Stimulated activated CD8-positive, alpha-beta memory T cell treated with anti-CD3 and anti-CD28 coated beads, Interleukin-12 subunit alpha, Interleukin-12 subunit beta, amount 100 ng/mL, for 1 hour (primary cell): ENCODE results near the gene UGT2A1.
"Not testable (repeated sequence)": the region's sequence is repeated elsewhere in the genome, so short reads cannot be mapped to it uniquely, and the experiment has no call there.

Experiments
- DNase-seq: peaks from one replicate; pipeline ENCODE4 v3.0.0-alpha.2; 2020; ENCODE audit warnings: low read depth

The UGT2A1 gene

DNA sequence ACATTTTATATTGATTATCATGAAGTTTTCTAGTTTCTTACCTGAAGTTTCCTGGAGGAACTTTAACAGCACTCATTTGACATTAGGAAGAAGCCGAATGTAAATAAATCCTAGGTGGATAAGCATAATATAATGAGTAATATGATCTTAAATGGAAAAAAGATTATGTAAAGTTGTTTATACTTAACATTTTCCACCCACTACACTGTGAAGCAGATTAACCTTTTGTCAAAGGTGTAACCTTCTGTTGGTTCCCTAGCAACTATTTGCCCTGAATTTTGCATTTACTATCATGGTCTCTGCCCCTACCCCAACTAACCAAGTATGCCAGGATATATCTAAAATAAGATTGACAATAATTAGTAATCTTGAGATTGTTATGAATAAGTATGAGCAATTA lies at the start of gene UGT2A1:
Gene UGT2A1, minus strand, starts transcription at position 101 of the 400 bp plus-strand sequence. CDS start 5,603 bp downstream, outside the sequence.
- DNase-seq: no peak

DNA sequence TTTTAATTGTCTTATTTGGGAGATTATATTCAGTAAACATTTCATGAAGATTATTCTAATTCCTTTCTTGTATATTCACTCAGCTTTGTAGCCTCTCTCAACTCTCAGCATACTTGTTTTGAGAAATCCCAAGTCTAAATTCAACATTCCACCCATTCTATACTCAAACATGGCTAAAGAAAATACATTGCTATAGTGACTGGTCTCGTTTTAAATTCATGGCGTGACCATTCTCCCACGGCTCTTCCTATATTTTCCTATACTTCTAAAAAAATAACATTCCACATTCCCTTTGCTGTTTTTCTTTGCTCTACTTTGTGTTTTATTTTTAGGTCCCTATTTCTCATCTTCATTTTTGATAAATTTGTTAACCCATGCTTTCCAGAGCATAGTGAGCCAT lies 49.2 kb upstream of the UGT2A1 start:
- DNase-seq: no peak

DNA sequence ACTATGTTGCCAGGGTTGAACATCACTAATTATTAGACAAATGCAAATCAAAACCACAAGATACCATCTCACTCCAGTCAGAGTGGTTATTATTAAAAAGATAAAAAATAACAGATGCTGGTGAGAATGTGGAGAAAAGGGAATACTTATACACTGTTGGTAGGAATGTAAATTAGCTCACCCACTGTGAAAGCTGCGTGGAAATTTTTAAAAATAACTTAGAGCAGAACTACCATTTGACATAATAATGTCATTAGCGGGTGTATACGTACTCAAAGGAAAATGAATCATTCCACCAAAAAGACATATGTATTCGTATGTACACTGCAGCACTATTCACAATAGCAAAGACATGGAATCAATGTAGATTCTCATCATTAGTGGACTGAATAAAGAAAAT lies 48.6 kb upstream of the UGT2A1 start:
- DNase-seq: no peak

DNA sequence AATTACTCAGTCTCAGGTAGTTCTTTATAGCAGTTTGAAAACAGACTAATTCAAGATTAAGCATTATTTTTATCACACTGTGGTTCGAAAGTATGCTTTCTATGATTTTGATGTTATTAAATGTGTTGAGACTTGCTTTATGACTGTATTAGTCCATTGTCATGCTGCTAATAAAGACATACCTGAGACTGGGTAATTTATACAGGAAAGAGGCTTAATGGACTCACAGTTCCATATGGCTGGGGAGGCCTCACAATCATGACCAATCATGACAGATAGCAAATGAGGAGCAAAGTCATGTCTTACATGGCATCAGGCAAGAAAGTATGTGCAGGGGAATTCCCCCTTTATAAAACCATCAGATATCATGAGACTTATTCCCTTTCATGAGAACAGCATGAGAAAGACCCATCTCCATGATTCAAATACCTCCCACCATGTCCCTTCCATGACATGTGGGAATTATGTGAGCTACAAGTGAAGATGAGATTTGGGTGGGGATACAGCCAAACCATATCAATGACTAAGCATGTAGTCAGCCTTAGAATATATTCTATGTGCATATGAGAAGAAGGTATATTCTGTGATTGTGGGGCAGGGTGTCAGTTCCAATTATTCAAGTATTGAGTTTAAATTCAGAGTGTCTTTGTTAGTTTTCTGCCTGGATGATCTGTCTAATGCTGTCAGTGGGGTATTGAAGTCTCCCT lies 44.6 kb upstream of the UGT2A1 start:
- DNase-seq: no peak

DNA sequence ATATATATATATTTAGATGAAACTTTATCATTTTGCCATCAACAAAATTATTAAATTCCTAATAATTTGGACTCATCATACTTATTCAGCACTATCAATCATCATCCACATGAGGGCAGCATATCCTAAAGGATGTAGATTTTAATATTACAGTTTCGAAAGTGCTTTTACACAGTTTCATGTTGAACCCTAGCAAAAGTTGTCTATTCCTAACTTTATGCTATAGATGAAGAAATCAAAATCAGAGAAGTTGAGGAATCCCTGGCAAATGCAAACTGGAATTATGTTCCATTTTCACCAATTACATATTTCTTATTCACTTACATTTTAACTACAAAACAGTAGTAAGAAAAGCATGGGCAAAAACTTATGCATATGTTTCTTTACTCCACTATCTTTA lies 36.6 kb upstream of the UGT2A1 start:
- DNase-seq: no peak

DNA sequence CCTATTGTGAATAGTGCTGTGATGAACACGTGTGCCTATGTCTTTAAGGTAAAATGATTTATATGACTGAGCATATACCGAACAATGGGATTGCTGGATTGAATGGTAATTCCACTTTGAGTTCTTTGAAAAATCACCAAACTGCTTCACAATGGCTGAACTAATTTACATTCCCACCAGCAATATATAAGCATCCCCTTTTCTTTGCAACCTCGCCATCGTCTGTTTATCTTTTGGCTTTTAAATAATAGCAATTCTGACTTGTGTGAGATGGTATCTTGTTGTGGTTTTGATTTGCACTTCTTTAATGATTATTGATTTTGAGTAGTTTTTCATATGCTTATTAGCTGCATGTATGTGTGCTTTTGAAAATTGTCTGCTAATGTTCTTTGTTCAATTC lies 31.8 kb upstream of the UGT2A1 start:
- no peak for DNase-seq

DNA sequence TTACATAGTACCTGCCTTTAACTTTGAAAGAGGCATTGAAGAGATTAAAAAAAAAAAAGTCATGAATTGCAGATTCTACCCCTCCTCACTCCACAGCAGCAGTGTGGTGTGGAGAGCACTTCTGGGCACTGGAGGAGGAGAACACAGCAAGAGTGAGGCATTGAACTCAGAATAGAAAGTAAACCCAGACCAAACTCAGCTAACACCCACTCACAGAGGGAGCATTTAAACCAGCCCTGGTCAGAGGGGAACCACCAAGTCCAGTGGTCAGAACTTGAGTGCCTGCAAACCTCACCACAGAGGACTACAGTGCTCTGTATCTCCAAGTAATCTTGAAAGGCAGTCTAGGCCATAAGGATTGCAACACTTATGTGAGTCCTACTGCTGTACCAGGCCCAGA lies 15.6 kb upstream of the UGT2A1 start:
- DNase-seq: no peak

DNA sequence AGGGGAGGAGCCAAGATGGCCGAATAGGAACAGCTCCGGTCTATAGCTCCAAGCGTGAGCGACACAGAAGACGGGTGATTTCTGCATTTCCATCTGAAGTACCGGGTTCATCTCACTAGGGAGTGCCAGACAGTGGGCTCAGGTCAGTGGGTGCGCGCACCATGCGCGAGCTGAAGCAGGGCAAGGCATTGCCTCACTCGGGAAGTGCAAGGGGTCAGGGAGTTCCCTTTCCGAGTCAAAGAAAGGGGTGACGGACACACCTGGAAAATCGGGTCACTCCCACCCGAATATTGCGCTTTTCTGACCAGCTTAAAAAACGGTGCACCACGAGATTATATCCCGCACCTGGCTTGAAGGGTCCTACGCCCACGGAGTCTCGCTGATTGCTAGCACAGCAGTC lies 11.0 kb upstream of the UGT2A1 start:
- DNase-seq: not testable (repeated sequence)

DNA sequence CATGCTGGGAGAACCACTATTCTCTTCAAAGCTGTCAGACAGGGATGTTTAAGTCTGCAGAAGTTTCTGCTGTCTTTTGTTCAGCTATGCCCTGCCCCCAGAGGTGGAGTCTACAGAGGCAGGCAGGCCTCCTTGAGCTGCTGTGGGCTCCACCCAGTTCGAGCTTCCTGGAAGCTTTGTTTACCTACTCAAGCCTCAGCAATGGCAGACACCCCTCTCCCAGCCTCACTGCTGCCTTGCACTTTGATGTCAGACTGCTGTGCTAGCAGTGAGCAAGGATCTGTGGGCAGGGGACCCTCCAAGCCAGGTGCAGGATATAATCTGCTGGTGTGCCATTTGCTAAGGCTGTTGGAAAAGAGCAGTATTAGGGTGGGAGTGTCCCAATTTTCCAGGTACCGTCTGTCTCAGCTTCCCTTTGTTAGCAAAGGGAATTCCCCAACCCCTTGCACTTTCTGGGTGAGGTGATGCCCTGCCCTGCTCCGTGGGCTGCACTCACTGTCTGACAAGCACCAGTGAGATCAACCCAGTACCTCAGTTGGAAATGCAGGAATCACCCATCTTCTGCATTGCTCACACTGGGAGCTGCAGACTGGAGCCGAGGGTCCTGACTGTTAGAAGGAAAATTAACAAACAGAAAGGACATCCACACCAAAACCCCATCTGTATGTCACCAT lies 8.2 kb upstream of the UGT2A1 start:
- not testable (repeated sequence) for DNase-seq

DNA sequence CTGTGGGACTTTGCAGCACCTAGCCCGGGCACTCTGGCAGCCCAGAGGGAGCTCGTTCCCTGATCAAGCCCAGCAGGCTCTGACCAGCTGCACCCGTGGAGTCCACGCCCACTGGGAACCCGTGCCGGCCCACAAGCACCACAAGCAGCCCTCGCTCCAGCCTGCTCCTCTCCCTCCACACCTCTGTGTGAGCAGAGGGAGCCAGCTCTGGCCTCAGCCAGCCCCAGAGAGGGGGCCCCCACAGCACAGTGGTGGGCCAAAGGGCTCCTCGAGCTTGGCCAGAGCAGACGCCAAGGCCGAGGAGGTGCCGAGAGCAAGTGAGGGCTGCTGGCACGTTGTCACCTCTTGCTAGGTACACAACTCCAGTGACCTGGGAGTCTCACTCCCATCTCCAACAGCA lies 5.1 kb upstream of the UGT2A1 start:
- no peak for DNase-seq

DNA sequence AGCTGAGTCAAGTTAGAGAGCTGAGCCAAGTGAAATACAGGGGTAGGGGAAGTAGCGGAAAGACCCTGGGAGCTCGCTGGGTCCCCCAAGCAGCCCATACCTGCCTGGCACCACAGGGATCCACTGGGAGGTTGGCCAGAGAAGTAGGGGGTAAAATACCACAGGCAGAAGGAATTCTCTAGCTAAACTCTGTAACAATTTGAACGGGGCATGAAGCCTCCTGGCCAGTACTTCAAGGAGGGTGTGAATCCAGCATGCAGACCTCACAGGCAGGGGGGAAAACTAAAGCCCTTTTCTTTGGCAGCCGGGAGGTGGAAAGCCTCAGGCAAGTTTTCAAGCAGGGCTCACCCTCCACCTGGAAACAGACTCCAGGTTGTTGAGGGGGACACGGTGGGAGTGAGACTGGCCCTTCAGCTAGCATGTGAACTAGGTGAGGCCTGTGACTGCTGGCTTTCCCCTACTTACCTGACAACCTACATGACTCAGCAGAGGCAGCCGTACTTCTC lies 3.7 kb upstream of the UGT2A1 start:
- no peak for DNase-seq

DNA sequence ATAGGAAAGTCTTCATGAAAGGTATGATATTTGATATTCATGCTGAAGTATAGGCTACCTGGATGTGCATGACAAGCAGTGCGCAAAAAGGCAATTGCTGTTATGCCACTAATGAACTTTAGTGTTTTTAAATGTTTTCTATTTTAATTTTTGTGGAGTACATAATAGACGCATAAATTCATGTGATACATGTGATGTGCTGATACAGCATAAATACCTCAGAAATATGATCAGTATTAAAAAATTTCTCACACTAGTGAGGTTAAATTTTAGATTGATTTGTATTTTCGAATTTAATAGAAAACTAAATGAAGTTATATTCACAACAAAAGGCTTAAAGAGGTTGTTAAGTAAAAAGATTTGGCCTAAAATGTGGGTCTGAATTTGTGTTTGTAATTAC lies 2.2 kb downstream of the UGT2A1 start:
- no peak for DNase-seq

DNA sequence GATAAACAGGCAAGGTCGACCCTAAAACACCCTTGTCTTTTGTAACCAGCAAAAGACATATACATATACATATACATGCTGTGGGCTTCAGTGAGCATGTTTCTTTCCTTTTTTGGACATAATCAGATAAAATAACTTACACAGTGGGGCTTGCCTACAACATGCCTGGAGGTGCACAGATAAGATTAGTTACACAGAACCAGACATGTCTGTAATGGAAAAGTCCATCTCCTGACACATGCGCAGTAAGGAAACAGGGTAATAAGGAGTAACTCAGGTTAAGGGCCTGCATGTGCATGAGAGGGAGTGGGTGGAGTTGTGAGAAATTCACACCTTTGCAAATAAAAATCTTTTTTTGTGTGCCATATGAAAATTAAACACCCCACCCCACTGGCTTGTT lies 3.4 kb downstream of the UGT2A1 start:
- DNase-seq: no peak

DNA sequence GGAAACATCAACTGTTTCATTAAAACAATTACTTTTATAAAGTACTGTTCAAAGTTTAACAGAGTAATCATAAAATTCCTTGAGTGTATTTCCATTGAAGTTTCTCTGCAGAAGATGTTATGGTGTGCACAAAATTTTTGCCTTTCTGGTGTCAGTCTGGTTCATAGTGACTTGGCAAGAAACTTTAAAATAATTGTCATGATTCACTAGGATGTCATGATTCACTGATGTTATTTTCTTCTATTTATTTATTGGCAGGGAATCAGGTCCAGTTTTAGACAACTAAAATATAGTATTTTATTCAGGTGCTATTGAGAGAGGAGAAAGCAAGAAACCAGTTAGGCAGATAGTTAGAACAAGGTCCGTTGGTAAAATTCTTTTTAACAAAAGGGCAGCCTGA lies 3.8 kb downstream of the UGT2A1 start:
- no peak for DNase-seq

DNA sequence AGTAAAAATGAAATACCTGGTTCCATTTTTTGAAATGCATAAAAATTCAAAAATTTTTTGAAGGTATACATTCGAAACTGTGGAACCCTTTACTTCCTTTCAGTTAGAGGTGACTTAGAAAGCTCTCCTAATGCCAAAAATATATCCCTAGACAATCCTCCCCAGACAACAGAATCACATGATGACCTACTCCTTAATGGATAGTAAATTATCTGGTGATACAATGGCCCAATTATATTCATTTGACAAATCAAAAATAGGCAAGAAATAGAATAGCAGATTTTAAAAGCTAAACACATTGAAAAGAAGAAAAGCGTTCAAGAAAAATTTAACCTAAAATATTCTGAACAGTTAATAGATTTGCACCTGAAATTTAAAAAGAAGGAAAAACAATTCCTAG lies 10.1 kb downstream of the UGT2A1 start:
- DNase-seq: no peak

DNA sequence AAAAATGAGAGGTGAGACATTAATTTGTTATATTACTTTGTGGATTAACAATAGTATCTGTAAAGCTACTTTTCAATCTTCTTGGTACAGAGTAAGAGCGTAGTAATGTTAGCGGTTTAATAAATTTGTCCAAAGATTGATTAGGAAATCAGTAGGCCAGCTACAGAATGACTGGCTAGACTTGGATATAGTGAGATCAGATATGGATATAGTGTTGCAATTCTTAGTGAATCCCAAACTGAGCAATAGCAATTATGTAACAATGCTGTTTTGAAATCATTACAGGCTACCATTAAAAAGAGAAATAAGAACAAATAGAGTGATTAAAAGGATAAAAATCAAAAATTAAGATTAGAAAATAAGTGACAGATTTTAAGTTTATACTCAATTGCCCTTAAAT lies 12.8 kb downstream of the UGT2A1 start:
- no peak for DNase-seq

DNA sequence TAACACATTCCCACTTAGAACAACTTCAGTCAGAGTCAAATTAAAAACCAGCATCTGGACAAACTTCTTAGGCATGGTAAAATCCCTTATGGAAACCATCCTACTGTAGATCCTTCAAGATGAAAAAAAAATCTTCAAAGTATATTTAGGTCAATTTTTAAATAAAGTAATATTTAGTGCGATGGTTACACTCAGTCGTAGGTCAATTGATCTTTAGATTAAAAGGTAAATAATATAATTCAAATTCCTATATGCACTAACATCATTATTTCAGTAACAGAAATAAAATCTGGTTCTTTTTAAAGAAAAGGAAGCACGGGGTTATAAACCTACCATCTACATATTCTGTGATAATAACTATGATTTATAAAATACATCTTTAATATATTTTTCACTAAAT lies 13.5 kb downstream of the UGT2A1 start, which contains the start of gene UGT2A2:
Gene UGT2A2, minus strand, starts transcription at position 101 of the 400 bp plus-strand sequence. Its CDS starts 2 bp downstream, at position 99.
- no peak for DNase-seq

DNA sequence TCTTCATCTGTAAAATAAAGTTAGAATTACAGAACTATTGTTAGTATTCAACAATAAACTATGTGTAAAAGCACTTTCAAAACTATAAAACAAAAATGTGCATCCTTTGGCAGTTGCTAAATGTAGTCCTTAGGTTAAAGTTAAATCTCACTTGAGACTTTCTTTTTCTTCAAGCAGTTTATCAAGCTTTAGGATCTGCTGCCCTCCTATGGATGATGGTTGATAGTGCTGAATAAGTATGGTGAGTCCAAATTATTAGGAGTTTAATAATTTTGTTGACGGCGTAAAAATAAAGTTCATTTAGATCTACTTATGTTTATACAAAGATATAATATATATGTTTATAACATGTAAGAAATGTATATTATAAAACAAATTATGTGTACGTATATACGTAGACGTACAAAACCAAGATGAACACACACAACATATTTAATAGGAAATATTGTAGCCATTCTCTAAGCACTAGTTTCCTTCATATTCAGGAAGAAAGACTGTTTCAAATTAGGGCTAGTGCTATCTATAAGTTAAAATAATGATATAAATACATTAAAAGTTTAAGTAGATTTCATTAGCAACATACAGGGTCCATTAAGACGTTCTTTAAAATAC lies 35.9 kb downstream of the UGT2A1 start:
- DNase-seq: no peak

DNA sequence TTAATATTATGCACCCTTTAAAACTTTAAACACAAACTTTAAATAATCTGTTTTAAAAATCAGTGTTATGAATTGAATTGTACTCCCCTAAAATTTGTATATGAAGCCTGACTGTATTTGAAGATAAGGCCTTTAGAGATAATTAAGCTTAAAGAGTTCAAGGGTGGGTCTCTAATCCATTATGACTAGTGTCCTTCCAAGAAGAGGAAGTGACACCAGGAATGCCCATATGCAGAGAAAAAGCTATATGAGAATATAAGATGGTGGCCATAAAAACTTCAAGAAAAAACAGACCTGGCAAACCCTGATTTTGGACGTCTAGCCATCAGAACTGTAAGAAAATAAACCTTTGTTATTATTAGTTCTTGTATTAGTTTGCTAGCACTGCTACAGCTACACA lies 42.6 kb downstream of the UGT2A1 start:
- no peak for DNase-seq

DNA sequence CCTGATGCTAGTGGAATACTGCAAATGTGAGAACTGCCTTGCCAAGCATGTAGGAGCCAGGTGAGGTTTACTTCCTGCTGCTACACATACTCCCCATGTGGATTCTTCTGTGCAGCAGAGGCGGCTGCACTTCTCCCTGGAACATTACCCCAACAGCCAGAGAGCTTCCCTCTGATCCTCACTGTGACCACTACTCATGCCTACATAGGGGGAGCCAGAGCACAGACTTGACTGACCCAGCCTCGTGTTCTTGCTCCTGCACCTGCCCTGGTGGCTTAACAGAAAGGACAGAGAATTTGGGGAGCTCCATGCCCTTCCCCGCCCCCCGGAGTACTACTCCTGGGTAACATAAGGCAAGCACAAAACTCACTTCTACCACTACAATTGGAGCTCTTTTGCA lies 52.0 kb downstream of the UGT2A1 start:
- DNase-seq: no peak

DNA sequence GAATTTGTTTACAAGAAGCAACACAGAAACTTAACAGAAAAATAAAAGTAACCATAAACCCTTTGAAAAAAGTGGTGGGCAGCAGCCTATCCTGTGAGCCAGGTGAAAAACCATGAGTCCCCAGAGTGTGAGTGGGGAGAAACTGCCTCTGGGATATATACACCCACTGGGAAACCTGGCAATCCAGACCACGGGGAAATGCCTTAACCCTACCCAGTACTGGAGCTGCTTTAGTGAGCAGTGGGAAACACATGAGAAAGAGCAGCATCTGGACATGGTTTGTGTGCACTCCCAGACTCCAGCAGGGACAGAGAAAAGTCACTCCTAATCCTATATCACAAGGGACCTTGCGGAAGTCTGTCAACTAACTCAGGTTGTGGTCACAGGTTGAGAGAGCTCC lies 53.0 kb downstream of the UGT2A1 start:
- DNase-seq: no peak

DNA sequence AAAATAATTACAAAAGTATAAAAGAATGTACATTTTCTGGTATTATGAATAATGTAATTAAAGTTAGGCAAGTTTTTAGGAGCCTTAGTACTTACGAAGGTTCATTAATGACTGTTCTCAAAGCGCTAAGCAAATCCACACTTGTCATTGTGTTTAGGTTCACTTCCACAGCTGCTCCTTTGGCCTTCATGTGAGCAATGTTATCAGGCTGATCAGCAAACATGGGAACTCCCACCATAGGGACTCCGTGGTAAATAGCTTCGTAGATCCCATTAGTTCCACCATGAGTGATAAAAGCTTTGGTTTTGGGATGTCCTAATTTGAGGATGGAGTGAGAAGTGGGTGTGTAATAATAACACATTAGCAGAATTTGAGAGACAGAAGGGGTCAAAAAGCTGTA lies 58.7 kb downstream of the UGT2A1 start:
- no peak for DNase-seq

DNA sequence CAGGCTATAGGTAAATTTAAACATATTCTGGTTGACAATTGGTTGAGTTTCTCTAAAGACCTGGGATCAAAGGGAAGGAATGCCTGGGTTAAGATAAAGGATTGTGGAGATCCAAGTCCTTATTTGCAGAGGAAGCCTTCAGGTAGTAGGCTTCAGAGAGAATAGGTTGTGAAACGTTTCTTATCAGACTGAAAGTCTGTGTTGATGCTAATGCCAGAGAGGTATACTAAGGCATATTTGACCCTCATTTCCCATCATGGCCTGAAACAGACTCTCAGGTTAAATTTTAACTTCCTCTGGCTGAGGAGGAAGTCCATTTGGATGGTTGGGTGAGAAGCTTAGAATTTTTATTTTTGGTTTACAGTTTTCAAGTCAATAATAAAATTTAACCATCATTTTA lies 61.7 kb downstream of the UGT2A1 start:
- no peak for DNase-seq
